HPDE6-E6E7 (cell line): ENCODE data around the gene SYT1.

ENCODE experiments used
- DNase-seq: peaks from one replicate; pipeline ENCODE4 v3.0.0; 2011; ENCODE audit warnings: missing footprints; ENCODE audit errors: extremely low spot score

SYT1 gene

GRCh38 chr12:79217306-79217705 lies 352.7 kb downstream of the SYT1 start:
- no peak for DNase-seq

- no peak for DNase-seq
These were observed 358.6 kb downstream of the SYT1 start for GRCh38 chr12:79223210-79223609.

- DNase-seq: no peak
These were observed 359.2 kb downstream of the SYT1 start for GRCh38 chr12:79223761-79224160.

GRCh38 chr12:79227091-79227490 lies 362.5 kb downstream of the SYT1 start:
- DNase-seq: no peak

GRCh38 chr12:79227646-79228045 lies 363.1 kb downstream of the SYT1 start:
- no peak for DNase-seq

- no peak for DNase-seq
These were observed 368.8 kb downstream of the SYT1 start for GRCh38 chr12:79233341-79233781.

GRCh38 chr12:79236920-79237319 lies 372.3 kb downstream of the SYT1 start:
- DNase-seq: no peak

- no peak for DNase-seq
These were observed 373.7 kb downstream of the SYT1 start for GRCh38 chr12:79238246-79238645.

- DNase-seq: no peak
These were observed 382.9 kb downstream of the SYT1 start for GRCh38 chr12:79247494-79247893.

- no peak for DNase-seq
These were observed 385.6 kb downstream of the SYT1 start for GRCh38 chr12:79250186-79250585.

GRCh38 chr12:79250960-79251755 lies 386.6 kb downstream of the SYT1 start:
- no peak for DNase-seq

- no peak for DNase-seq
These were observed 387.9 kb downstream of the SYT1 start for GRCh38 chr12:79252358-79253075.

GRCh38 chr12:79255288-79255687 lies 390.7 kb downstream of the SYT1 start:
- no peak for DNase-seq

- DNase-seq: no peak
These were observed 396.3 kb downstream of the SYT1 start for GRCh38 chr12:79260923-79261322.

GRCh38 chr12:79262938-79263337 lies 398.4 kb downstream of the SYT1 start:
- DNase-seq: no peak

- no peak for DNase-seq
These were observed 402.0 kb downstream of the SYT1 start for GRCh38 chr12:79266343-79267144.

- DNase-seq: no peak
These were observed 403.0 kb downstream of the SYT1 start for GRCh38 chr12:79267580-79267979.

GRCh38 chr12:79274501-79275064 lies 410.0 kb downstream of the SYT1 start:
- no peak for DNase-seq

- DNase-seq: no peak
These were observed 411.1 kb downstream of the SYT1 start for GRCh38 chr12:79275631-79276030.

GRCh38 chr12:79283364-79283763 lies 418.8 kb downstream of the SYT1 start:
- DNase-seq: no peak

GRCh38 chr12:79288911-79289310 lies 424.3 kb downstream of the SYT1 start:
- DNase-seq: no peak

GRCh38 chr12:79291711-79292110 lies 427.1 kb downstream of the SYT1 start:
- no peak for DNase-seq
